Inflammatory macrophage treated with lipopolysaccharide for 1 hour (primary cell): ENCODE measurements around the gene ZC2HC1C.
A peak's percentile ranks its signal among the peaks of the same experiment; 100 is the strongest.
"Not testable (repeated sequence)": the region's sequence is repeated elsewhere in the genome, so short reads cannot be mapped to it uniquely, and the experiment has no call there.

Experiments used
- DNase-seq, 2 donors: peaks; one replicate each; pipeline ENCODE4 v3.0.0-alpha.2; 2020 to 2022

Gene ZC2HC1C

GRCh38 chr14:75059642-75060041 is 9.8 kb upstream of the ZC2HC1C start:
- no peak for DNase-seq

- no peak for DNase-seq
Measured at GRCh38 chr14:75060420-75060819, 9.0 kb upstream of the ZC2HC1C start.

GRCh38 chr14:75063013-75063412 is 6.4 kb upstream of the ZC2HC1C start:
- peak in 1 of 2 donors; percentile 6 for DNase-seq

- DNase-seq, result peak; percentile 84 to 97
Measured at GRCh38 chr14:75063491-75064204, 5.8 kb upstream of the ZC2HC1C start, which contains the start of gene ACYP1. Gene ACYP1, minus strand, starts transcription at chr14:75064024. Its CDS starts 471 bp downstream, at chr14:75063553.

GRCh38 chr14:75064205-75064567 is 5.3 kb upstream of the ZC2HC1C start:
- DNase-seq, result no peak

- DNase-seq, result peak; percentile 42 to 55
Measured at GRCh38 chr14:75066691-75067090, 2.8 kb upstream of the ZC2HC1C start.

GRCh38 chr14:75067212-75067611 is 2.2 kb upstream of the ZC2HC1C start:
- peak in 1 of 2 donors; percentile 31 for DNase-seq

GRCh38 chr14:75067765-75068164 is 1.7 kb upstream of the ZC2HC1C start:
- DNase-seq, result not testable (repeated sequence)

GRCh38 chr14:75068294-75069120 is 934 bp upstream of the ZC2HC1C start:
- peak in 1 of 2 donors; percentile 20 for DNase-seq

- no peak for DNase-seq
Measured at GRCh38 chr14:75069811-75070145, 337 bp downstream of the ZC2HC1C start.

GRCh38 chr14:75070383-75070782 is 942 bp downstream of the ZC2HC1C start:
- DNase-seq, result peak; percentile 11 to 19

GRCh38 chr14:75077794-75078193 is 8.4 kb downstream of the ZC2HC1C start:
- no peak for DNase-seq

GRCh38 chr14:75079521-75079920 is 10.1 kb downstream of the ZC2HC1C start:
- DNase-seq, result no peak

GRCh38 chr14:75081660-75082229 is 12.3 kb downstream of the ZC2HC1C start:
- no peak for DNase-seq

GRCh38 chr14:75083271-75083670 is 13.8 kb downstream of the ZC2HC1C start:
- no peak for DNase-seq

GRCh38 chr14:75084513-75084912 is 15.1 kb downstream of the ZC2HC1C start:
- no peak for DNase-seq

GRCh38 chr14:75088153-75088552 is 18.7 kb downstream of the ZC2HC1C start:
- DNase-seq, result no peak

- peak; percentile 21 to 78 for DNase-seq
Measured at GRCh38 chr14:75088566-75089373, 19.3 kb downstream of the ZC2HC1C start.

GRCh38 chr14:75090353-75090752 is 20.9 kb downstream of the ZC2HC1C start:
- DNase-seq, result no peak

- DNase-seq, result no peak
Measured at GRCh38 chr14:75091251-75091650, 21.8 kb downstream of the ZC2HC1C start.

- DNase-seq, result no peak
Measured at GRCh38 chr14:75092698-75093097, 23.3 kb downstream of the ZC2HC1C start.

- no peak for DNase-seq
Measured at GRCh38 chr14:75094896-75095295, 25.5 kb downstream of the ZC2HC1C start.

- DNase-seq, result no peak
Measured at GRCh38 chr14:75095690-75096089, 26.2 kb downstream of the ZC2HC1C start.
